Mesendoderm (in vitro differentiated cells): ENCODE data around the gene BPIFB1.

Experiments used
- DNase-seq: peaks from one replicate; pipeline ENCODE4 v3.0.0; 2013
- H2AK5ac ChIP-seq: 2 replicates; pipeline ENCODE4 v1.6.1; 2013; ENCODE audit warnings: low read length, inconsistent platforms
- H2BK120ac ChIP-seq: 2 replicates; pipeline ENCODE4 v1.6.1; 2013; ENCODE audit warnings: low read depth, mild to moderate bottlenecking, low read length, moderate library complexity, mixed read lengths
- H2BK15ac ChIP-seq: replicated peaks from 2 replicates; pipeline ENCODE4 v1.6.1; 2013; ENCODE audit warnings: low read depth, mild to moderate bottlenecking, moderate library complexity
- H2BK5ac ChIP-seq: 2 replicates; pipeline ENCODE4 v1.6.1; 2013; ENCODE audit warnings: low read length, inconsistent platforms
- H3K18ac ChIP-seq: 2 replicates; pipeline ENCODE4 v1.6.1; 2013; ENCODE audit warnings: mild to moderate bottlenecking, low read length, mixed read lengths
- H3K23ac ChIP-seq: one replicate; pipeline ENCODE4 v1.6.1; 2013; ENCODE audit warnings: low read length
- H3K27ac ChIP-seq: 2 replicates; pipeline ENCODE4 v1.5.1; 2013; ENCODE audit warnings: low read depth, mild to moderate bottlenecking, inconsistent platforms, low read length, moderate library complexity
- H3K27me3 ChIP-seq: 2 replicates; pipeline ENCODE4 v1.6.1; 2013; ENCODE audit warnings: low read length, control low read depth, mild to moderate bottlenecking, inconsistent platforms; ENCODE audit not compliant: insufficient read depth, poor library complexity
- H3K36me3 ChIP-seq: 2 replicates; pipeline ENCODE4 v1.6.1; 2013; ENCODE audit warnings: low read length, inconsistent platforms; ENCODE audit not compliant: control insufficient read depth, insufficient read depth
- H3K4ac ChIP-seq: one replicate; pipeline ENCODE4 v1.6.1; 2013; ENCODE audit warnings: low read depth, mild to moderate bottlenecking, low read length, moderate library complexity
- H3K4me1 ChIP-seq: 2 replicates; pipeline ENCODE4 v1.6.1; 2013; ENCODE audit warnings: low read depth, low read length, inconsistent platforms; ENCODE audit not compliant: control insufficient read depth
- H3K4me2 ChIP-seq: 2 replicates; pipeline ENCODE4 v1.6.1; 2013; ENCODE audit warnings: low read length
- H3K4me3 ChIP-seq: 2 replicates; pipeline ENCODE4 v1.5.1; 2013; ENCODE audit warnings: mild to moderate bottlenecking, low read length
- H3K56ac ChIP-seq: one replicate; pipeline ENCODE4 v1.6.1; 2013; ENCODE audit warnings: low read length
- H3K79me1 ChIP-seq: 2 replicates; pipeline ENCODE4 v1.6.1; 2013; ENCODE audit warnings: low read length, inconsistent platforms
- H3K79me2 ChIP-seq: 2 replicates; pipeline ENCODE4 v1.6.1; 2013; ENCODE audit warnings: mild to moderate bottlenecking, low read length; ENCODE audit not compliant: control insufficient read depth, insufficient read depth
- H3K9ac ChIP-seq: 2 replicates; pipeline ENCODE4 v1.6.1; 2013; ENCODE audit warnings: low read length, inconsistent platforms
- H4K5ac ChIP-seq: one replicate; pipeline ENCODE4 v1.6.1; 2013; ENCODE audit warnings: low read length
- H4K8ac ChIP-seq: one replicate; pipeline ENCODE4 v1.6.1; 2013; ENCODE audit warnings: low read depth, mild to moderate bottlenecking, control low read depth, low read length, moderate library complexity
- WGBS: extraction: QIAGEN DNeasy Blood & Tissue Kit; methylation state at CpG from one replicate; pipeline ENCODE4 v1.1.7; 2013; ENCODE audit warnings: low lambda C conversion rate, missing lambda C conversion rate; ENCODE audit not compliant: insufficient coverage; ENCODE audit errors: extremely low coverage; 5-methylcytosine and 5-hydroxymethylcytosine counted together

Gene BPIFB1

GRCh38 chr20:33322456-33322855 is 39.4 kb downstream of the BPIFB1 start:
- no peak overlapping the region for H3K56ac ChIP-seq
- no peaks in the 10 kb centered on the region for H3K4me1 ChIP-seq
- no peak overlapping the region for H3K18ac ChIP-seq
- no CpG with 5 or more reads among the region's 3 CpGs for WGBS
- no peaks in the 10 kb centered on the region for H3K79me1 ChIP-seq
- no peak overlapping the region for H3K4ac ChIP-seq
- H4K5ac ChIP-seq = no peak overlapping the region
- H2AK5ac ChIP-seq = no peak overlapping the region
- H2BK120ac ChIP-seq = no peak overlapping the region
- H3K27ac ChIP-seq = no peak overlapping the region
- H2BK15ac ChIP-seq = no peak overlapping the region
- H3K36me3 ChIP-seq = no peaks in the 10 kb centered on the region
- no peak for DNase-seq
- no peak overlapping the region for H3K4me2 ChIP-seq
- no peak overlapping the region for H2BK5ac ChIP-seq
- H3K23ac ChIP-seq = no peak overlapping the region
- H3K9ac ChIP-seq = no peak overlapping the region
- no peaks in the 10 kb centered on the region for H3K27me3 ChIP-seq
- no peak overlapping the region for H3K4me3 ChIP-seq
- no peak overlapping the region for H4K8ac ChIP-seq
- no peaks in the 10 kb centered on the region for H3K79me2 ChIP-seq

DNA sequence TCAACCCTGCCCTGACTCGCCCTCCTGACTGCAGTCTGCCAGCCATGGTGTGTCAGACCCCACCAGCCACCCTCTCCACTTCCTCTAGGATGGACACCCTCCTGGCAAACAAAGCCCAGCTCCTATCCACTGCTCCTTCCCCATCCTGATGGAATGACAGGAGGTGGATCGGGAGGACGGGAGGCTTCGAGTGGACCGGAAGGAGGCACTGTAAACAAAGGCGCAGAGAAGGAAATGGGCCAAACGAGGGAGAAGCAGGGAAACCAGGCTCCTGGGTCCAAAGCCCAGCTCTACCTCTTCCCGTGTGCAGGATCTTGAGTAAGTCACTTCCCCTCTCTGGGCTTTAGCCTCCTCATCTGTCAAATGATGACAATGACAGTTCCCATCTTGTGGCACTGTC is 40.2 kb downstream of the BPIFB1 start:
- no peak overlapping the region for H3K4ac ChIP-seq
- H3K79me2 ChIP-seq = no peaks in the 10 kb centered on the region
- no CpG with 5 or more reads among the region's 8 CpGs for WGBS
- H3K4me3 ChIP-seq = no peak overlapping the region
- H3K36me3 ChIP-seq = no peaks in the 10 kb centered on the region
- H4K8ac ChIP-seq = no peak overlapping the region
- no peak overlapping the region for H3K9ac ChIP-seq
- H3K56ac ChIP-seq = no peak overlapping the region
- H3K4me2 ChIP-seq = no peak overlapping the region
- H2AK5ac ChIP-seq = no peak overlapping the region
- H3K79me1 ChIP-seq = no peaks in the 10 kb centered on the region
- H3K27me3 ChIP-seq = no peaks in the 10 kb centered on the region
- H3K18ac ChIP-seq = no peak overlapping the region
- no peak overlapping the region for H4K5ac ChIP-seq
- no peak overlapping the region for H2BK120ac ChIP-seq
- H2BK5ac ChIP-seq = no peak overlapping the region
- no peak overlapping the region for H2BK15ac ChIP-seq
- H3K23ac ChIP-seq = no peak overlapping the region
- no peaks in the 10 kb centered on the region for H3K4me1 ChIP-seq
- DNase-seq = no peak
- H3K27ac ChIP-seq = no peak overlapping the region

DNA sequence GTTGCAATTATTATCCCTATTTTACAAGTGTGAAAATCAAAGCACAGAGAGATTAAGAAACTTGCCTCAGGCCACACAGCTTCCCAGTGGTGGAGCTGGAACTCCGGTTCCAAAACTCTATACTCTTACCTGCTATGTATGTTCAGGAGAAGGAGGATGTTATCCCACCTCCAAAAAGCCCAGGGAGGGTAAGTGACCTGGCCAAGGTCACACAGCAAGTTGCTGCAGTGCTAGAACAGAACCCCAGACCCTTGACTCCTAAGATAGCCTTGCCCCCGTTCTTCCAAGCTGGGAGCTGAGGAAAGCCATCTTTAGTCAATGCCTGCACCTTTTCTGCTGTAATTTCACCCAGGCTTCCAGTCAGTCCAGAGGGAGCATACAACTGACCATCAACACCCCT is 42.3 kb downstream of the BPIFB1 start:
- Histone ChIP-seq H2BK120ac (no peak overlapping the region), H2AK5ac (no peak overlapping the region), H2BK15ac (no peak overlapping the region), H3K18ac (no peak overlapping the region), H4K5ac (no peak overlapping the region), H4K8ac (no peak overlapping the region), H3K4me1 (no peaks in the 10 kb centered on the region), H3K23ac (no peak overlapping the region), H3K79me2 (no peaks in the 10 kb centered on the region), H3K79me1 (no peaks in the 10 kb centered on the region), H3K27me3 (no peaks in the 10 kb centered on the region), H3K36me3 (no peaks in the 10 kb centered on the region), H3K4me3 (no peak overlapping the region), H3K9ac (no peak overlapping the region), H2BK5ac (no peak overlapping the region), H3K4me2 (no peak overlapping the region), H3K27ac (no peak overlapping the region), H3K4ac (no peak overlapping the region), H3K56ac (no peak overlapping the region)
- WGBS = no CpG with 5 or more reads among the region's 2 CpGs
- DNase-seq = no peak

DNA sequence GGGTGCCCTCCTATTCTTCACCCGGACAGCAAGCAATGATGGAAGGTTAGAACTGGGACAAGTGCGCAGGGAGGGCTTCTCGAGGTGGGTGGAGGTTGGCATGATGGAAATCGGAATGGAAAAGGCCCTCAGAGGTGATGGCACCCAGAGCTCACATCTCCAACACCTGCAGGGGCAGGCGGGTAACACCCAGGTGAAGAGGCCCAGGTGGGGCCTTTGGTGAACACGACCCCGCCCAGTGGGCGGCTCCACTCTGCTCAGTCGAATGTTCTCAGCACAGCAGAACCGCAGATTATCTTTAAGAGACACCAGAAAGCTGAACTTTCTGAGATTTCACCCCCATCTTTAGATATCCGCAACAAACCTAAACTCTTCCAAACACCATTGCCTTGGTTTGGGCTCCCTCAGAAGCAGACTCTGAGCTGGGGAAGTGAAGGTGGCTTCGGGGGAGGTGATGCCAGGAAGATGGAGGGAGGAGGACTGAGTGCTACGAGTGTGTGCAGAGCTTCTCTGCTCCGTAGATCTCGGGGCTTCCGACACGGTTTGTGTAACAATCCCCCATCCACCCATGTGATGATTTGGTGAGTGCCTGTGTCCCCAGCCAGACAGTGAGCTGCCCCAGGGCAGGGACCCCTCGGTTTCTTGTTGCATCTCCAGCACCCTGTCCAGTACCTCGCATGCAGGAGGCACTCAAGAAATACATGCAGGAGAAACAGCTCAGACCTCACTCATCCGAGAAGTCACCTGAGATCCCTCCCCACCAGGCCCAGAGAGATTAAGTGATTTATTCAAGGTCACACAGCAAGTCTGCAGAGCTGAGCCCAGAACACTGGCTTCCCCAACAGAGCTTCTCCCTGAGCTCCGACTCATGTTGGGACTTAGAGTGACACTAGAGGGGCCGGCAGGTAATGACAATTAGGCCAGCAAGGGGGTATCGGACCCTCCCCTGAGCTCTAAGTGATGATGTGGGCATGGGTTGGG is 45.4 kb downstream of the BPIFB1 start:
- Histone ChIP-seq H3K27ac (no peak overlapping the region), H3K4ac (no peak overlapping the region), H3K4me3 (no peak overlapping the region), H2BK120ac (no peak overlapping the region), H3K27me3 (no peaks in the 10 kb centered on the region), H3K18ac (no peak overlapping the region), H3K4me1 (no peaks in the 10 kb centered on the region), H4K5ac (no peak overlapping the region), H4K8ac (no peak overlapping the region), H2BK5ac (no peak overlapping the region), H2AK5ac (no peak overlapping the region), H3K79me1 (no peaks in the 10 kb centered on the region), H3K23ac (no peak overlapping the region), H3K56ac (no peak overlapping the region), H3K4me2 (no peak overlapping the region), H3K79me2 (no peaks in the 10 kb centered on the region), H3K36me3 (no peaks in the 10 kb centered on the region), H2BK15ac (no peak overlapping the region), H3K9ac (no peak overlapping the region)
- WGBS = no CpG with 5 or more reads among the region's 23 CpGs
- no peak for DNase-seq

GRCh38 chr20:33332905-33333456 is 50.0 kb downstream of the BPIFB1 start:
- no peak overlapping the region for H3K56ac ChIP-seq
- H3K27me3 ChIP-seq = no peaks in the 10 kb centered on the region

More at GRCh38 chr20:33332905-33333456, 50.0 kb downstream of the BPIFB1 start:
- no peak overlapping the region for H3K9ac ChIP-seq
- no peaks in the 10 kb centered on the region for H3K79me1 ChIP-seq
- H3K27ac ChIP-seq = no peak overlapping the region
- no peak overlapping the region for H2BK5ac ChIP-seq
- no peak for DNase-seq
- WGBS = no CpG with 5 or more reads among the region's 20 CpGs
- H2BK15ac ChIP-seq = no peak overlapping the region
- no peak overlapping the region for H4K5ac ChIP-seq
- H3K23ac ChIP-seq = no peak overlapping the region
- H3K4me1 ChIP-seq = no peaks in the 10 kb centered on the region
- H3K4me2 ChIP-seq = no peak overlapping the region
- H3K79me2 ChIP-seq = no peaks in the 10 kb centered on the region
- no peak overlapping the region for H3K4ac ChIP-seq
- no peaks in the 10 kb centered on the region for H3K36me3 ChIP-seq
- H4K8ac ChIP-seq = no peak overlapping the region
- no peak overlapping the region for H3K18ac ChIP-seq
- H3K4me3 ChIP-seq = no peak overlapping the region
- no peak overlapping the region for H2BK120ac ChIP-seq
- H2AK5ac ChIP-seq = no peak overlapping the region
